GM12891 (cell line): ENCODE data around the gene CRIP2.

Source experiments
- PAX5 ChIP-seq: IDR thresholded peaks from 2 replicates; pipeline ENCODE4 v1.6.1; 2011; ENCODE audit warnings: low read length, moderate library complexity, mild to moderate bottlenecking; ENCODE audit not compliant: insufficient read depth, severe bottlenecking
- POLR2A ChIP-seq: IDR thresholded peaks from 2 replicates; pipeline ENCODE4 v1.6.1; 2011; ENCODE audit warnings: low read depth, low read length, control low read depth
- POLR2AphosphoS5 ChIP-seq: IDR thresholded peaks from 2 replicates; pipeline ENCODE4 v1.6.1; 2011; ENCODE audit warnings: low read depth, low read length, control low read depth
- POU2F2 ChIP-seq: IDR thresholded peaks from 2 replicates; pipeline ENCODE4 v1.6.1; 2011; ENCODE audit warnings: low read depth, mild to moderate bottlenecking, control low read depth, low read length, moderate library complexity
- SPI1 ChIP-seq: IDR thresholded peaks from 2 replicates; pipeline ENCODE4 v1.6.1; 2011; ENCODE audit warnings: low read depth, low read length, control low read depth
- TAF1 ChIP-seq: IDR thresholded peaks from 2 replicates; pipeline ENCODE4 v1.6.1; 2011; ENCODE audit warnings: low read depth, low read length, control low read depth

GRCh38 chr14:105471297-105471821 is 3.3 kb upstream of the CRIP2 start:
- no peak for TF ChIP-seq POLR2AphosphoS5
- TF ChIP-seq TAF1, result no peak
- TF ChIP-seq POLR2A, result no peak
- no peak for TF ChIP-seq PAX5
- no peak for TF ChIP-seq SPI1
- no peak for TF ChIP-seq POU2F2
